Muscle of arm (tissue), 12 donors: ENCODE data around the gene PPP1R14D. TPM values are rescaled to one million over a fixed set of nuclear protein-coding genes. Genes with fewer than 3 reads are reported as not detected.

Source experiments
- polyA plus RNA-seq, 12 donors: library from polyadenylated mRNA; unstranded; fragments of 120-200 nt; gene quantifications; one replicate each; pipeline ENCODE4 v1.2.1, GENCODE V29; 2013; ENCODE audit not compliant: insufficient read length in 12 of 12

Gene PPP1R14D
- polyA plus RNA-seq, 12 donors: 0.22 to 0.44 (median 0.33) TPM; not detected in 8

Other genes with a start within 250 kb of the PPP1R14D start
- gene KNL1, start 234.5 kb downstream of the PPP1R14D start, polyA plus RNA-seq: 10 to 100 TPM in 9 of 12 donors, 1 to 10 TPM in 2, not detected in 1; 5.9 to 57.9 (median 13.2) TPM
- 10 to 100 TPM in 5 of 12 donors, 1 to 10 TPM in 6, not detected in 1; 5.3 to 12.9 (median 9.0) TPM for gene RAD51, start 133.5 kb downstream of the PPP1R14D start, polyA plus RNA-seq
- gene RMDN3, start 73.5 kb downstream of the PPP1R14D start, polyA plus RNA-seq: 10 to 100 TPM in 11 of 12 donors, not detected in 1; 17.9 to 60.1 (median 21.2) TPM
- gene GCHFR, start 64.6 kb downstream of the PPP1R14D start, polyA plus RNA-seq: 1 to 10 TPM in 10 of 12 donors, not detected in 2; 2.2 to 9.3 (median 4.2) TPM
- 1 to 10 TPM in 5 of 12 donors, under 1 TPM in 5, not detected in 2; 0.74 to 3.8 (median 1.2) TPM for gene C15orf62, start 58.7 kb downstream of the PPP1R14D start, polyA plus RNA-seq
- gene ZFYVE19, start 21.6 kb downstream of the PPP1R14D start, polyA plus RNA-seq: 10 to 100 TPM in 11 of 12 donors, not detected in 1; 11.2 to 29.1 (median 17.9) TPM
- gene DNAJC17, start 21.2 kb downstream of the PPP1R14D start, polyA plus RNA-seq: 10 to 100 TPM in 11 of 12 donors, not detected in 1; 19.2 to 42.1 (median 23.5) TPM
- 10 to 100 TPM in 3 of 12 donors, 1 to 10 TPM in 5, under 1 TPM in 3, not detected in 1; 0.37 to 37.6 (median 1.7) TPM for gene SPINT1, start 15.3 kb upstream of the PPP1R14D start, polyA plus RNA-seq
- 10 to 100 TPM in 1 of 12 donors, 1 to 10 TPM in 2, under 1 TPM in 7, not detected in 2; 0.07 to 11.0 (median 0.30) TPM for gene RHOV, start 45.5 kb upstream of the PPP1R14D start, polyA plus RNA-seq
- 10 to 100 TPM in 4 of 12 donors, 1 to 10 TPM in 7, not detected in 1; 7.4 to 18.6 (median 9.5) TPM for gene VPS18, start 65.7 kb upstream of the PPP1R14D start, polyA plus RNA-seq
- gene DLL4, start 100.6 kb upstream of the PPP1R14D start, polyA plus RNA-seq: 10 to 100 TPM in 7 of 12 donors, 1 to 10 TPM in 4, not detected in 1; 9.0 to 22.3 (median 10.8) TPM
- gene CHAC1, start 124.8 kb upstream of the PPP1R14D start, polyA plus RNA-seq: 1 to 10 TPM in 10 of 12 donors, not detected in 2; 1.1 to 5.3 (median 2.4) TPM